ENCODE measurements around the gene PRKAG2. TPM values are rescaled to one million over a fixed set of nuclear protein-coding genes. Genes with fewer than 3 reads are reported as not detected.
"Not testable (repeated sequence)": the region's sequence is repeated elsewhere in the genome, so short reads cannot be mapped to it uniquely, and the experiment has no call there.

Gene PRKAG2
- total and polyA plus RNA-seq, 2 experiments from 2014 or later = 17.0 to 19.5 TPM

DNA sequence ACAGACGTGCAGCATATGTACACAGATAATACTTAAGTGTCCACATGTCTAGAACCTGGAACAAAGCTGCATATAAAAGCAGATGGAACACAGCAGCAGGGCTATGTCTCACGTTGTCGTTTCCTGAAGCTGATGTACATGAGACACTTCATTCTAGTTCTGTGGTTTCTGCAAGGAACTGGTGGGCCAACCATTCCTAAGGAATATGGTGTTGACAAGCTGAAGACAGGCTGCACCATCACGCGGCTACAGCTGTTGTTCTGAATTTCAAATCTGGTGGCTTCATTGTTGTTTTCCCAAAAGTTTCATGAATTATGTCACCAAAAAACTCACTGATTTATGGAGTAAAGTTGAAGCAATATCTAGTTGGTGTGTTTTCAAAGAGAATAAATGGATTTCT, 33.7 kb downstream of the PRKAG2 start:
- Histone ChIP-seq H3K9me2 (ENCODE audit: insufficient read depth) (no peaks in the 10 kb centered on the region), H3K9ac (no peak overlapping the region), H3K79me2 (ENCODE audit: insufficient read depth) (no peaks in the 10 kb centered on the region), H3K27me3 (replicated peaks; ENCODE audit: insufficient read depth) (peaks cover 6% of the 10 kb centered on the region), H3K4me2 (ENCODE audit: unreplicated experiment) (no peak overlapping the region), H3K9me3 (ENCODE audit: low read depth) (no peaks in the 10 kb centered on the region), H3K4me3 (no peak overlapping the region), H2AFZ (no peak overlapping the region), H3K4me1 (ENCODE audit: insufficient read depth) (peaks cover 9% of the 10 kb centered on the region; the same call in 1 of the 2 replicates), H4K20me1 (ENCODE audit: insufficient read depth) (no peaks in the 10 kb centered on the region), H3K27ac (no peak overlapping the region), H3K36me3 (ENCODE audit: low read depth) (no peaks in the 10 kb centered on the region), H3F3A (ENCODE audit: insufficient read depth) (peaks cover 9% of the 10 kb centered on the region; the same call in 1 of the 2 replicates)
- TF ChIP-seq EZH2 (IDR thresholded peaks at IDR 0.05; ENCODE audit: insufficient read depth, poor library complexity, severe bottlenecking) (no peak), EZH2phosphoT487 (IDR thresholded peaks at IDR 0.05; ENCODE audit: insufficient read depth, low read depth) (no peak)
- DNase-seq = no peak
- 17 to 24% methylated on average over 5 of the region's 5 CpGs for WGBS, 2 experiments (ENCODE audit: low coverage in 1 of 2, low lambda C conversion rate in 2 of 2, missing lambda C conversion rate in 2 of 2)
- in situ Hi-C loops (cut with MboI) = no loop called here

DNA sequence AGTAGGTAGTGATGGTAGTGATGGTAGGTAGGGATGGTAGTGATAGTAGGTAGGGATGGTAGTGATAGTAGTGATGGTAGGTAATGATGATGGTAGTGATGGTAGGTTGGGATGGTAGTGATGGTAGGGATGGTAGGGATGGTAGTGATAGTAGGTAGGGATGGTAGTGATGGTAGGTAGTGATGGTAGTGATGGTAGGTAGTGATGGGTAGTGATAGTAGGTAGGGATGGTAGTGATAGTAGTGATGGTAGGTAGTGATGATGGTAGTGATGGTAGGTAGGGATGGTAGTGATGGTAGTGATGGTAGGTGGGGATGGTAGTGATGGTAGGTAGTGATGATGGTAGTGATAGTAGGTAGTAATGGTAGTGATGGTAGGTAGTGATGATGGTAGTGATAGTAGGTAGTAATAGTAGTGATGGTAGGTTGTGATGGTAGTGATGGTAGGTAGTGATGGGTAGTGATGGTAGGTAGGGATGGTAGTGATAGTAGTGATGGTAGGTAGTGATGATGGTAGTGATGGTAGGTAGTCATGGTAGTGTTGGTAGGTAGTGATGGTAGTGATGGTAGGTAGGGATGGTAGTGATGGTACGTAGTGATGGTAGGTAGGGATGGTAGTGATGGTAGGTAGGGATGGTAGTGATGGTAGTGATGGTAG, 35.4 kb downstream of the PRKAG2 start:
- 63 to 100% methylated on average over 1 of the region's 1 CpG for WGBS, 2 experiments (ENCODE audit: low coverage in 1 of 2, low lambda C conversion rate in 2 of 2, missing lambda C conversion rate in 2 of 2)
- in situ Hi-C loops (cut with MboI); H3K79me2 ChIP-seq (ENCODE audit: insufficient read depth): not testable (repeated sequence)

DNA sequence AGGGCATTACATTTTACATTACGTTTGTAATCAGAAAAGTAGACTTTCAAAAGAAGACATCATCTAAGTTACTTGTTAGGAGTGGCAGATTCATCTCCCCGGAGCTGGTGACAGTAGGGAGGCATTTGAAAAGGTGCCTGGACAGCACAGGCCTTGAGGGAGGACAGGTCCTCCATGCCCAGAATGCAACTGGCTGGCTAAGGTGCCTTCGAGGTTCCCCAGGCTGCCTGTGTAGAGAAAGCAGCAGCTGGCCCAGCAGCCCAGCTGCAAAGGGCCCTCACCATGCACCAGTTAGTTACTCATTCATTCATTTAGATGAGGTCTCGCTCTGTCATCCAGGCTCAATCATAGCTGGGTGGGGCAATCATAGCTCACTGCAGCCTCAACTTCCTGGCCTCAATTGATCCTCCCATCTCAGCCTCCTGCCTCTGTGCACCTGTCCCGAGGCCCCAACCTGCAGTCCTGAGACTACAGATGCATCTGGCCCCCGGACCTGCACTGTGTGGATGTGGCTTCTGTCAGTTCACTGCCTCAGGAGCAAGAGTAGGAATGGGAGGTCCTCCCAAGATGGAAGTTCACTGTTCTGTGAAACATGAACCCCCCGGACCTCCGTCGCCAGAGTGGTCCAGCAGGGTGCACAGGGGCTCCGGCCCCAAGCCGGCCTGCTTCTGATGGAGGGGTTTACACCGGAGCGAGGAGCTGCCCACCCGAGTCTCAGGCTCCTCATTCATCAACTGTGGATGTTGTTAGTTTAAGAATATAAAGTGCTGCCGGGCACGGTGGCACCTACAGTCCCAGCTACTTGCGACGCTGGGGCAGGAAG, 36.6 kb downstream of the PRKAG2 start:
- Histone ChIP-seq H3F3A (ENCODE audit: insufficient read depth) (peaks cover 9% of the 10 kb centered on the region; the same call in 1 of the 2 replicates), H3K4me1 (ENCODE audit: insufficient read depth) (peaks cover 9% of the 10 kb centered on the region; the same call in 1 of the 2 replicates), H3K36me3 (ENCODE audit: low read depth) (no peaks in the 10 kb centered on the region), H2AFZ (no peak overlapping the region), H4K20me1 (ENCODE audit: insufficient read depth) (no peaks in the 10 kb centered on the region), H3K4me3 (no peak overlapping the region), H3K9me3 (ENCODE audit: low read depth) (no peaks in the 10 kb centered on the region), H3K4me2 (ENCODE audit: unreplicated experiment) (no peak overlapping the region), H3K27ac (no peak overlapping the region), H3K79me2 (ENCODE audit: insufficient read depth) (no peaks in the 10 kb centered on the region), H3K9me2 (ENCODE audit: insufficient read depth) (no peaks in the 10 kb centered on the region), H3K27me3 (replicated peaks; ENCODE audit: insufficient read depth) (peaks cover 6% of the 10 kb centered on the region), H3K9ac (no peak overlapping the region)
- in situ Hi-C loops (cut with MboI) = no loop called here
- TF ChIP-seq EZH2phosphoT487 (IDR thresholded peaks at IDR 0.05; ENCODE audit: insufficient read depth, low read depth) = no peak
- TF ChIP-seq EZH2 (IDR thresholded peaks at IDR 0.05; ENCODE audit: insufficient read depth, poor library complexity, severe bottlenecking) = no peak
- 68% methylated on average over 18 of the region's 18 CpGs for WGBS, 2 experiments (ENCODE audit: low coverage in 1 of 2, low lambda C conversion rate in 2 of 2, missing lambda C conversion rate in 2 of 2)
- DNase-seq = no peak

More for the DNA sequence above, 35.4 kb downstream of the PRKAG2 start:
- not testable (repeated sequence) for H4K20me1 ChIP-seq (ENCODE audit: insufficient read depth); H3K9me2 ChIP-seq (ENCODE audit: insufficient read depth); H3F3A ChIP-seq (ENCODE audit: insufficient read depth); H3K27ac ChIP-seq; DNase-seq; H3K9ac ChIP-seq; H3K4me3 ChIP-seq; H3K4me2 ChIP-seq (ENCODE audit: unreplicated experiment); H2AFZ ChIP-seq; H3K9me3 ChIP-seq (ENCODE audit: low read depth); H3K4me1 ChIP-seq (ENCODE audit: insufficient read depth); H3K36me3 ChIP-seq (ENCODE audit: low read depth); H3K27me3 ChIP-seq (replicated peaks; ENCODE audit: insufficient read depth)

DNA sequence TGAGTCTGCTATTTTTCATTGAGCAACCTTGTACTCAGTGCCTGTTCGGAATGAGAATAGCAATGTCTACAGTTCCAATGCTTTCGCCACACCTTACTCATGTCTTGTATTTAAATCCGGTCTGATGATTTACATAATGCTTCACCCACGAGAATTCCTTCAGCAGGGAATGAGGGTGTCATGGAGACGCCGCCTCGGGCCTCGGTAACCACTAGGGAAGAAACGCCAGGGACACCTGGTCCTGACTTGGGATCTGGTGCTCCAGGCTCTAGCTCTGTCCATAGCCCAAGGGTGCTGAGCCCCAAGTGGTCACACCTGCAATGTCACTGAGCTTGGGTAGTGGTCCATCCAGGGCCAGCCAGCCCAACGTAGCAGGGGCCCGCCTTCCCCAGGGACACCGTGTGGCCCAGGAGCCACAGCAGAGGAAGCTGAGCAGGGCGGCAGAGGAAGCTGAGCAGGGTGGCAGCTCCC, 37.4 kb downstream of the PRKAG2 start:
- no peak overlapping the region for H3K4me2 ChIP-seq (ENCODE audit: unreplicated experiment)
- H3F3A ChIP-seq (ENCODE audit: insufficient read depth) = peaks cover 6% of the 10 kb centered on the region; the same call in 1 of the 2 replicates
- H3K9me3 ChIP-seq (ENCODE audit: low read depth) = no peaks in the 10 kb centered on the region
- H3K27ac ChIP-seq = no peak overlapping the region
- H3K36me3 ChIP-seq (ENCODE audit: low read depth) = no peaks in the 10 kb centered on the region
- H4K20me1 ChIP-seq (ENCODE audit: insufficient read depth) = no peaks in the 10 kb centered on the region
- H3K27me3 ChIP-seq (replicated peaks; ENCODE audit: insufficient read depth) = peaks cover 6% of the 10 kb centered on the region
- in situ Hi-C loops (cut with MboI) = no loop called here
- DNase-seq = no peak
- H3K4me1 ChIP-seq (ENCODE audit: insufficient read depth) = peaks cover 9% of the 10 kb centered on the region; the same call in 1 of the 2 replicates
- TF ChIP-seq EZH2phosphoT487 (IDR thresholded peaks at IDR 0.05; ENCODE audit: insufficient read depth, low read depth) (no peak), EZH2 (IDR thresholded peaks at IDR 0.05; ENCODE audit: insufficient read depth, poor library complexity, severe bottlenecking) (no peak)
- H3K9me2 ChIP-seq (ENCODE audit: insufficient read depth) = no peaks in the 10 kb centered on the region
- no peak overlapping the region for H2AFZ ChIP-seq
- 76 to 79% methylated on average over 13 of the region's 13 CpGs for WGBS, 2 experiments (ENCODE audit: low coverage in 1 of 2, low lambda C conversion rate in 2 of 2, missing lambda C conversion rate in 2 of 2)
- H3K9ac ChIP-seq = no peak overlapping the region
- no peaks in the 10 kb centered on the region for H3K79me2 ChIP-seq (ENCODE audit: insufficient read depth)
- no peak overlapping the region for H3K4me3 ChIP-seq
